ENCODE measurements around the gene TTC31.

The TTC31 gene

DNA sequence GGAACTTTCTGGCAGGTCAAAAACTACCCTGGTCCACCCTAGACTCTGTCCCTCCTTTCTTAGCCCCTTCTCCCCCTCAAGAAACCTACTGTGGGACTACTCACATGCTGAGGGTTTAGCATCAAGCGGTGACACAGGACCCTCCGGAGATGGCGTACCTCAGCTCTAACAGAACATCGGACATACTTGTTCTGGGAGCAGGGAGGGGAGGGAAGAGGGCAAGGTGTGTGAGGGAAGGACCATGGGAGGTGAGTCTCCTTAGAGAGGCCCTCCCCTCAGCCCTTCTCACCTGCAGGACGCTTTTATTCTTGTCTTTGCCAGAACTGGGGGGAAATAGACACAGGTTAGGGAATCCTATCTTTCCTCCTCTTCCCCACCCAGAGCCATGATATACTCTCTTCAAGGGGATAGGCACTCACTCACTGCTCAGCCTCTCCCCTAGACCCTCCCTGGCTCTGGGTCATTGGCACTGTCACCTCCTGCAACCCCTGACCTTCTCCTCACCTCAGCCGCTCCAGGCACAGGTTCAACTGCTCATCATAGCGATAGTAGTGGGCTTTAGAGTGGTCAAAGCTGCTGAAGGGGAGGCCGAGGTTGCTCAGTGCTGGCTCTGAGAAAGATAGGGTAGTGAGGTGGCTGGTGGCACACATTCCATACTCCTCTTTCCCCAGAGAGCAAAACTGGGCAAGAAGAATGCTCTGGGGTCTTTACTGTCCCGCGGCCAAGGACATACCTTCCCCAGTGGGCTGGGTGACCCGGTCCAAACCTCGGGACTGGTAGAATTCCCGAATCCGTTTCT, 22.8 kb downstream of the TTC31 start:
- DNase-seq: no peak

DNA sequence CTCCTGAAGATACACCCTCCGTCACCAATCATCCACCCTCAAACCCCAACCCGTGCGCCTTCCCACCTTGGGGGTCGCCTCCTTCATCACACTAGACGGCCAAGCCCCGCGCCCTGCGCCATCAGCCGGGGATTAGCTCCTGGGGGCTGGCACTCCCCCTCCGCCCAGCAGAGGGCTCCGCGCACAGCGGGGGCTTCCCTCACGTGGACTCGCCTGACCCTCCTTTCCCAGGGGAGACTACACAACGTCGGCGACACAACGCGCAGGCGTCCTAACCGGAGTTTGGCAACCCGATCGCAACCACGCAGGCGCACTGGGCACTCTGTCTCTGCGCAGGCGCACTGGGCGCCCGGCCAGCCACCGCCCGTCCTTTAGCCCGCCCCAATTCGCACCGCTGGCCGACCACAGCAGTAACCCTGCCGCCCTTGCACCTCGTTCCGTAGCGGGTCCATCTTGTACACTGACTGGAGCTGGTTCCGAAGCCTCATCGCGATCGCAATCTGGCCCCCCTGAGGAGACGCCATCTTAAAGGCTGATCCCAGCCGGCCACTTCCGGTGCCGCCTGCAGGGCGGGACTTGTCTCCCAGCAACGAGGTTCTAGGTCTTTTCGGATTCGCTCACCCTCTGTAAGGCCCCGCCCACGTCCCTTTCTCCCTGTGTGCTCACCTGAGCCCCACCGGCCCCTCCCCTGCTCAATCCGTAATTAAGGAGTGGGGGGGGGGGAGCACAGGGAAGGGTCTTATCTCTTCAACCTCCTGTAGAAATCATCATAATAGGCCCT, 24.5 kb downstream of the TTC31 start, which contains the start of gene PCGF1:
PCGF1 (minus strand) TSS at position 551 of the 781 bp plus-strand sequence; CDS start at position 524, 27 bp downstream.
- DNase-seq: peak; percentile 99

DNA sequence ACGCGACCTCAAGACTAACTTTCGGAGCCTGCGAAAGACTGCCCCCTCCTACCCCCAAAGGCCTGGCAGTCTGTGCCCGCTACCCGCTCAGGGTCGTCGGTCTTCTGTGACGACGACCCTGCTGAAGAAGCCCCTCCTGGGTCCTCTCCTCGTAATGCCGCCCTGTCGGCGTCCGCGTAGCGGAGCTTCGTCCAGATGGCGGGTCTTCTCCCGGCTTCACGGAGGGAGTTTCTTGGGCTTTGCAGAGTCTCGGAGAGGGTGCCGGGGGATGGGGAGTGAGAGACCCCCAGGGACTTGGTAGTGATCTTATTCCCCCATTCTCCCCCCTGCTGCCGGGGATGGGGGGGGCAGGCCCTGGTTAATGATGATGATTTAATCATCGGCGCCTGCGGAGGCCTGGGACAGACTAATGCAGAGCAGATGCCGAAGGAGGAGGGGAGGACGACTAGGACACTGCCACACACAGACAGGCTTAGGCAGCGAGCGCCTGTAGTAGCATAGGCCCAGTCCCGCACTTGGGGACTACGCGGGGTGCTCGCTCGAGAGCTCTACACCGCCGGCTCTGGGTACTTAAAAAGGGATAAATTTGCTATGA, 25.1 kb downstream of the TTC31 start:
- DNase-seq: peak; percentile 75

DNA sequence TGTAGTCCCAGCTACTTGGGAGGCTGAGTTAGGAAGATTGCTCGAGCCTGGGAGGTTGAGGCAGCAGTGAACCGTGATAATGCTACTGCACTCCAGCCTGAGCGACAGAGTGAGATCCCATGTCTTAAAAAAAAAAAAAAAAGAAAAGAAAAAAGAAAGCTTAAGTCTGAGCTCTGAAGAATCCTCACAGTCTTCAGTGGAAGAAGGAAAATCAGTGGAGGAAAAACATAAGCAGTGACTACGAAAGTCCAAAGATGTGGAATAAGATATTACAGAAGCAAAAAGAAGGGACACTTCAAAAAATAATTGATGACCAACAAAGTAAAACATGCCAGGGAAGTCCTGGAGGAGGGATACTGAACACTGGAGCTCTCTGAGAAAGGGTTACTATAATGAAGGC, 27.4 kb downstream of the TTC31 start:
- DNase-seq: no peak

DNA sequence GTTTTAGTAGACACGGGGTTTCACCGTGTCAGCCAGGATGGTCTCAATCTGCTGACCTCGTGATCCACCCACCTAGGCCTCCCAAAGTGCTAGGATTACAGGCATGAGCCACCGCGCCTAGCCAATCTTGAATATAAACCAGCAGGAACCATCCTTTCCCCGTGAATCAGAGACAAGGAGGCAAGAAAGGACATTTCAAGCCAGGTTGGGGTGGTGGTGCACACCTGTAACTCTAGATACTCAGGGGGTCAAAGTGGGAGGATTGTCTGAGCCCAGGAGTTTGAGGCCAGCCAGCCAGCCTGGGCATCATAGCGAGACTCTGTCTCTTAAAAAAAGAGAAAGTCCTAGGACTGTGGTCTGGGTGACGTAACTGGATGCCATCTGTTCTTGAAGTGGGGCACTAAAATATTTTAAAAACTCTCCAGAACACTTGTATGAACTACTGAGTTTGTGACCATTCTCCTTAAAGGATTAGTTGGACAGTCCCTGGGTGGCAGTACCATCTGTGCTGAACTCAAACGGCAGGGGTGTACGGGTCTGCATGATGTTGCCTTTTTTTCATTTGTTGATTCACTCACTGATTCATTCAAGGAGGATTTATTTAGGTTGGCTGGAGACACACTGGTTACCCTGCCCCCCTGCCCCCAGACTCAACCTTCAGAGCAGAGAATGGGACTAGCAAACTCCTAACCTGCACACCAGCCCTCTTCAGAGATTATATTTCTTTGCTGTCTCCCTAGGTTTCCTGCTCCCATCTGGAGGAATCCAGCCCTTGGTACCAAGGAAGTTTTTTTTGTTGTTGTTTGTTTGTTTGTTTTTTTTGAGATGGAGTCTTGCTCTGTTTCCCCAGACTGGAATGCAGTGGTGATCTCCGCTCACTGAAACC, 28.5 kb downstream of the TTC31 start:
- DNase-seq: no peak

DNA sequence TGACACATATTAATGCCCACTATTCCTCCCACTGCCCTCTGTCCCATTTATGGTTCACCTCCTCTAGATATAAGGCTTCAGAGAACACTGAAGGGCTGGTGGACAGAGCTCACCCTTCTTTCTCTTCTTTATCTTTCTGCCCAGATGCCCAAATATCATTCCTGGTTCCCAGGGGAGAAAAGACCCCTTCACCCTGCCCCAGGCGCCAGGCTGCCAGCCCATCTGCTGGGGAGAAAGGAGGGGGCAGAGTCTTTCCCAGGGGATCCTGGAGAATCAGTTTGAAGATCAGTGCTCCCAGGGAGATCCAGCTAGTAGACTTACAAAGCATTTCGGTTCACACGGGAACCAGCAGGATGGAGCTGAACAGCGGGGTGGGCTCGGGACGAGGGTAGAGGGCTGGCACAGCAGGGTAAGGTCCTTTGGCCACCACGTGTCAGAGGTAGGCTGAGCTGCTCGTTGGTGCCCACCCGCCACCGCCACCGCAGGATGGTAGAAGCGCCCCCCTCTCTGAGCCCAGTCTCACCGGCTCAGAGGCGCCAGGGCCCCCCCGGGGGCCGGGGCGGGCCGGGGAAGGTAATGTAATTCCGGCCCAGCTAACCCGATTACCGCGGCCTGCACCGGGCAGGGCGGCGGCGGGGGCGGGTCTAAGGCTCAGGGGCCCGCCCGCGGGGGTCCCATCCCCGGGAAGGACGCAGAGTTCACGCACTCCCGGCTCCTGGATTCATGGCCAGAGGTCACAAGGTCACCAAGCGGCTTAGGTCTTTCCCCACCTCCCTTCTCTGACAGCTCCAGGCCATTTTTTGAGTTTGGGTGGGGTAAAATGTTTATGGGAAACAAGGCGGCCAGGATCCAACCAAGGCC, 30.1 kb downstream of the TTC31 start:
- DNase-seq: no peak

DNA sequence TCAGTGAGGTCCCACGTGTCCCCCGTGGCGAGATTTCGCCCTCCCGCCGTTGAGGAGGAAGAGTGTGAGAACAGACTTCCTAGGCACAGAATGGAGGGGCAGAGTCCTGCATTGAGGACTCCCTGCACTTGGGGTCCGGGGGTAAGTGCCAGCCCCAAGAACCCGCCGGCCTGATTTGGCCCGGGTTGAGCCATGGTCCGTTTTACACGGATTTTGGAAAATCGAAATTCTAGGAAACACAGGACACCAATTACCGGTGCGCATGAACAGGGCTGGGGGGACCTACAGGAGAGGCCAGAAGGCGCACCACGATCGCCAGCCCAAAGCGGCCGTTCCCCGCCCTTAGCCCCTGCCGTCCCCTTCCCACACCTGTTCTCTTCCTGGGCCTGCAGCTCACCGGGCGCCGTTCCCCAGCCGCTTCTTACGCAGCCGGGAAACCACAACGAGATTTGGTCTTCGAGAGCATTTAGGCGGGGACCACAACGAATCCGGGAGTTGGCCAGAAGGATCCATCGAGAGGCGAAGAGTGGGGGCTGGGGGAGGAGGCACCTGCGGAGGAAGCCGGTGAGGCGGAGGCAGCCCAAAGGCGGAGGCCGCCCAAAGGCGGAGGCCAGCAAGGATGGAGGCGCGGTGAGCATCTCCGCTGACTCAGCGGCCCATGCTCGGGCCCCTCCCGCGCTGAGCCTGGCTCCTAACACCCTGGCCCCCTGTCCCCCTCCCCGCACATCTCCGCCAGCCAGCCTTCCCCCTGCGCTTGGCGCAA, 30.9 kb downstream of the TTC31 start:
- peak; percentile 57 for DNase-seq

DNA sequence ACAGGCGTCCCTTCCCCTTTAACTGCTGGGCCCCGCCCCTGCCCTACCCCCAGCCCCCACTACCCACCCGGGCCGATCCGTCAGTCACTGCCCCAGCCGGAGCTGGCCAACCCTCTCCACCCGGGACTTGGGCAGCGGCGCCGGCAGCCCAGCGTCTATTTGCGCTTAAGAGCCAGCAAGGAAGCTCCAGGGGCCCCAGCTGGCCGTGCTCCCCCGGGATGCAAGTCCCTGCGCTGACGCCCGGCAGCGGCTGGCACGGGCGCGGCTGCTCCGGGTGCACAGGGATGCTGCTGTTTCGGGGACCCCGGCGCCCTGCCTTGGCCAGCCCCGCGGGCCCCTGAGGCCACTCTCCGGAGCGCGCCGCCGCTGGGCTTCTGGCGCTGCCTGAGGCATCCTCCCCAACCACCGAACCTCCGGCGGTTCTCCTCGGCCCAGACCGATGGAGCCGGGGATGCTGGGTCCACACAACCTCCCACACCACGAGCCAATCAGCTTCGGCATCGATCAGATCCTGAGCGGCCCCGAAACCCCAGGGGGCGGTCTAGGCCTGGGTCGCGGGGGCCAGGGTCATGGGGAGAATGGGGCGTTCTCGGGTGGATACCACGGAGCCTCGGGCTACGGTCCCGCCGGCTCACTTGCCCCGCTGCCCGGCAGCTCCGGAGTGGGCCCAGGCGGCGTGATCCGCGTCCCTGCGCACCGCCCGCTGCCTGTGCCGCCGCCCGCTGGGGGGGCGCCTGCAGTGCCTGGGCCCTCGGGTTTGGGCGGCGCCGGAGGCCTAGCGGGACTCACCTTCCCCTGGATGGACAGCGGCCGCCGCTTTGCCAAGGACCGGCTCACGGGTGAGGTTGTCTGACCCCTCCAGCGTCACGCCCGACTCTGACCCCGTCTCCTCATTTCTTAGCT, 31.7 kb downstream of the TTC31 start, which contains the start of gene TLX2:
TLX2 (plus strand) TSS at position 83 of the 903 bp plus-strand sequence; CDS start at position 440, 357 bp downstream.
- peak; percentile 62 for DNase-seq

DNA sequence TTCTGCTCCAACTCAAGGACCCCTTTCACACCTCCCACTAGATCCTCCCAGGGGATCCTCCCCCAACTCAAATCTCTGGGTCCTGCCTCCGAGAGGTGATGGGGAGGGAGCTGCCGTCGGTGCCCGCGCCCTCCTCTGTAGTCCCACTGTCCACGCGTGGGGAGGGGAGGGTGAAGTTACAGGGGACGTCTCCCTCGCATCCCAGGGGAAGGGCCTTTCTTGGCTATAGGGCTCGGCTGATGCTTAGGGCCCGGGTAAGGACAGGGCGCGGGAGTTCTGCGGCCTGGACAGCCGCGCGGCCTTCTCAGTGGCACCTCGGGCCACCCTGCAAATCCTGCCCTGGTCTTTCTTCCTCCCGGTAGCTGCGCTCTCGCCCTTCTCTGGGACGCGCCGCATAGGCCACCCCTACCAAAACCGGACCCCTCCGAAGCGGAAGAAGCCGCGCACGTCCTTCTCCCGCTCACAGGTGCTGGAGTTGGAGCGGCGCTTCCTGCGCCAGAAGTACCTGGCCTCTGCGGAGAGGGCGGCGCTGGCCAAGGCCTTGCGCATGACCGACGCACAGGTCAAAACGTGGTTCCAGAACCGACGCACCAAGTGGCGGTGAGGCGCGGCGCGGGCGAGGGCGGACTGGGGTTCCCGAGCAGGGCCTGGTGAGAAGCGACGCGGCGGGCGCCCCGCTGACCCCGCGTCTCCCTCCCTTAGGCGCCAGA, 32.5 kb downstream of the TTC31 start:
- DNase-seq: peak; percentile 80

DNA sequence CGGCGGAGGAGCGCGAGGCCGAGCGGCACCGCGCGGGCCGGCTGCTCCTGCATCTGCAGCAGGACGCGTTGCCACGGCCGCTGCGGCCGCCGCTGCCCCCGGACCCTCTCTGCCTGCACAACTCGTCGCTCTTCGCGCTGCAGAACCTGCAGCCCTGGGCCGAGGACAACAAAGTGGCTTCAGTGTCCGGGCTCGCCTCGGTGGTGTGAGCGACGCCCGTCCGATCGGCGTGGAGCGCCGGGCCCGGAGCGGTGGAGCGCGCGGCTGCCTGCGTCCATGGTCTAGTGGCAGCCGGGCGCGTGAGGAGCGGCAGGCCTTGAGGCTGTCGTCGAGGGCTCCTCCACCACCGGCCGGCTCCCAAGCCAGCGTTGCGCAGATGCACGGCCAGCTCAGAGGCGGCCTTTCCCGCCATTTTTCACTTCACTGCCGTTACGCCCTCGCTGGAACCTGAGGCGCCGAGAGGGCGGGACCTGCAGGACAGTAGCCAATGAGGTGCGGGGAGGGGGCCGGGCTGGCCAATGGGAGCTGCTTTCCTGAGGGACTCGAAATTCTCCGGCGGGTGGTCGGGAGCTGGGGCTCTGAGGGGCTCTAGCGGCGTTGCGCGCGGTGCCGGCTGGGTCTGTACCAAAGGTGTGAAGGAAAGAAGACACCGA, 33.2 kb downstream of the TTC31 start:
- peak; percentile 87 for DNase-seq

DNA sequence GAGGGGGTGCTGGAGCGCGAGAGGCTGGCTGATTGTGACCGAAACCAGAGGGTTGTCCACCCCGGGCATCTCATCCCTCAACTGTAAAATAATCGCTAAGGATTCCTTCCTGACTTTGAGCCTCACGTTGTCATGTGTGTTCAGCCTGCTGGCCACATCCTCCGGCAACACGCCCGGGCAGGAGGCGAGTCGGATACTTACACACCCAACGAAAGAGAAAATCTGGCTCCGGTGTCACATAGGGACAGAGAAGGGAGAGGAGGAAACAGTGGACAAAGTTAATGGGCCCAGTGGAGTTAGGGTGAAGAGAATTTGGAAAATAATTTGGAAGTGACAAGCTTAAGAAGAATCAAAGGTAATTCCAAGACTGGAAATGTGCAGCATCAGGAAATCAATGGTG, 33.8 kb downstream of the TTC31 start:
- DNase-seq: no peak

DNA sequence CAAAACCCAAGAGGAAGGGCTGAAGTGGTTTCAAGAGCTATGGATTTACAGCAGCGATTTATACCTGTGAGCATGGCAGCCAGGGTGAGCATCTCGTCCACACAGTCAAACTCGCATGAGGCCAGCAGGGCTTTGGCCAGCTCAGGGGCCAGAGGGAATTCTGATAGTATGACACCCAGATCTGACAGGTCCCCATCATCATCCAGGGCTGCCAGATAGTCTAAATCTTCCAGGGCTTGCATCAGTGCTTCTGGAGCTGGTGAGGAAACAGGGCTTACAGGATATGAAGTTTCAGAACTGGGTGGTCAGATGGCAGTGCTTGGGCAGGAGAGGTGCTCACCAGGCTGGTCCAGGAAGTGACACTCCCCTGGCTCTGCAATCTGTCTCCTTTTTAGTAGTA, 39.6 kb downstream of the TTC31 start:
- no peak for DNase-seq

DNA sequence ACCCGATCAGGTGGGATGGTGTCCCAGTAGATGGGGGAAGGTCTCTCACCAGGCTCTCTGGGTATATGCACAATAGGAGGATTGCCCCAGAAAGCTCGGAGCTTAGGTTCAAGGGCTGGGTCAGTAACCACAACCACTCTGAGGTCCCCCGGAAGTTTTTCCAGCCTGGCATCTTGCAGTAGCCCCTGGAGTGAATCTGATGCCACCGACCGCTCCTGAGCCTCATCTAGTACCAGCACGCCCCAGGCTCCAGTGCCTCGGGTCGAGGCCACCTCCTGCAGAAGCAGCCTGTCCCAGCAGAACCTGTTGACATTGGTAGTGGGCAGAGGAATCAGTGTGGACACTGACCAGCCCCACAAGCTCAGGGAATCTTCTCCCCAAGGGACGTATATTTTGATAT, 41.1 kb downstream of the TTC31 start:
- DNase-seq: no peak

DNA sequence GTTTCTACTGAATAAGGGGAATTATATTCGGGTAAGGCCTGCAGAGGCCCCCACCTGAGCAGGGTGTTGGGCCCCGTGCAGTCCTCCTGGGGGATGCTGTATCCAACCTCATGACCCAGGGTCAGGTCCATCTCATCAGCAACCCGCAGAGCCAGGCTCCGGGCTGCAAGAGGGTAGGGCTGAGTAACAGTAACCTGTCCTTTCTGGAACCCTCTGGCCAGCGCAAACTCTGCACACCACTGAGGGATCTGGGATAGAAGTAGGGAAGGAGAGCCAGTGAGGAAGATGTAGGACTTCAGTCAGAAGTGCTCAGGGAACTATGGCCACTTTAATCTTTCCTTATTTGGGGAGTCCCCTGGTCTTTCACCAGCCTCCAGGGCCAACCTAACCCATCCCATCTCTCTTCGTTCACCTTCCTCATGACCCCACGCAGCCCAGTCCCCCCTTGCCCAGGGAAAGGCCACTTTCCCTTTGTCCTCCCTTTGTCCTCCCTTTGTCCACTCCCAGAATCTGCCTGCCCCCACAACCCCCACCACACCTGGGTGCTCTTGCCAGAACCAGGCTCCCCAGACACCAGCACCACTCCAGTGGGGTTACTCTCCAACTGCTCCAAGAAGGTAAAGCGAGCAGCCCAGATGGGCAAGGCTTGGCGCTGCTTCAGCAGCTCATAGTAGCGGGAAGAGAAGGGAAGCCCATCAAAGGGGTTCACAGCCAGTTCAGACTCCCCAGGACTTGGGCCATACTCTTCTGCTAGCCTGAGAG, 42.3 kb downstream of the TTC31 start:
- DNase-seq: no peak

DNA sequence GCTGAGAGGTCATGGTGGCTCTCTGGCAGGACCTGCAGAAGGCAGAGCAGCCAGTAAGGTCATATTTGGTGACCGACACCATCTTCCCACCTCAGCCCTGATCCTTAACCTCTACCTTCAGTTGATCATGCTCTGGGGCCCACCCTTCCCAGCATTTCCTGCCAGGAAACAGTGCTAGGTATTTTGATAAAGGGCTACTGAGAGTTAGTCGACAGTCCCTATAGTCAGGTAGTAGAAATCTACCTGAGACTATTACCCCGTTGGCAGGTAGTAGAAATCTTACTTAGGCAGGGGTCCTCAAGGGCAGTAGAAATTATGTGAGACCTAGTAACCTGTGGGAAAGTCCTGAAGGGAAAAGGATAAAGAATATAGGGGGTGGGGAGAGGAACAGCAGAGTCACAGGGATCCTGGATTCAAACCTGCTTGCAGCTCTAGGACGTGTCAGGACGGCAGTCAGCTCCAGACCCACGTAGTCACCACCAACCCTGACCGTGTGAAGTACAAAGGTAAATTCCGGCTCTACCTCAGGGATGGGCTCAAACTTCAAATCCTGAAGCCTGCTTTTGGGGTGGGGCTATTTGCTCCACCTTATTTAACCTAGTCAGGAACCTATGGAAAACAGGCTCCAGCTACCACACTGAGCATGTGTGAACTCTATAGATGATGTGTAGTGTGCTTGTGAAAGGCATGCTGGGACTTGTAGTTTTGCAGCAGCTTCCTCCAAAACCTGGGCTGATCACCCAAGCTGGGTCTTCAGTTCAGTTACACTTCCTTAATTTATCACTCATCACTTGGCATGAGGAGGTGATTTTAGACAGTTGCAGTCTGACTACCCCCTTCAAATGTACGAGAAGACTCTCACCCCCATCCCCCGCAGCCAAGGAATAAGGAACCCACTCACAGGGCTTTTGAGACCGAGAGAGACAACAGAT, 43.1 kb downstream of the TTC31 start, which contains the start of gene DQX1:
DQX1 (minus strand) TSS at position 515 of the 932 bp plus-strand sequence; CDS start at position 13, 502 bp downstream.
- peak; percentile 65 for DNase-seq

DNA sequence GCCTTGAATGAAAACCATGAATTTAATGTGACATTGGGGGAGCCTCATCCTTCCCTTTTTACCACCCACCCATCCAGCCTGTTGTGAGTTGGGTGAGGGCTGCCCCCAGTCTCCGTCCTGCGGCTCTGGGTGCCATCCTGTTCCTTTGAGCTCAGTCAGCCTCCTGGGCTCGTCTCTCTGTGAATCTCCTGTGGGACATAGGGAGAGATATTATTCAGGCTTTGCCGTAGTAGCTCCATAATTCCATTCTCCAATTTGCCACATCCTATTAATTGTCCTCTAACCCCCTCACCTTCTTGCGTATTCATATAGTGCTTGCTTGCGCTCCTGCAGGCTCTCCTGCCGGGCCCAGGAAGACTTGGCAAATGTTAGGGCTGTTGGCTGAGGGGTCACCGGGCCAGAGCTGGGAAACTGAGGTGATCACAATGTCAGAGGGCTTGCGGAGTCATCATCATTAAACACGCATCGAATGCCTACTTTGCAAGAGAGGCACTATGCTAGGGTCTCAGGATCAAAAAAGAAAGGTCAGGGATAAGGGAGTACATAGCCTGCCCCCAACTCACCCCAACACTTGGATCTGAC, 43.9 kb downstream of the TTC31 start:
- no peak for DNase-seq
